KMS-11 (cell line): Measurements from ENCODE around the gene SLC35F3.

Source experiments
- H2AFZ ChIP-seq: fragments of 200-600 bp; sonication (generic); 2 replicates; pipeline ENCODE4 v1.6.1; 2016; ENCODE audit warnings: antibody characterized with exemption, mixed run types, low read depth
- H3K27ac ChIP-seq: fragments of 200-600 bp; sonication (generic); 2 replicates; pipeline ENCODE4 v1.6.1; 2016; ENCODE audit warnings: mild to moderate bottlenecking, mixed run types
- H3K27me3 ChIP-seq: fragments of 200-600 bp; sonication (generic); 2 replicates; pipeline ENCODE4 v1.6.1; 2017; ENCODE audit warnings: mild to moderate bottlenecking, low read depth, mixed run types, moderate library complexity; ENCODE audit not compliant: insufficient read depth
- H3K36me3 ChIP-seq: fragments of 200-600 bp; sonication (generic); 2 replicates; pipeline ENCODE4 v1.6.1; 2017; ENCODE audit warnings: mild to moderate bottlenecking, mixed run types; ENCODE audit not compliant: insufficient read depth
- H3K4me1 ChIP-seq: fragments of 200-600 bp; sonication (generic); 2 replicates; pipeline ENCODE4 v1.6.1; 2016; ENCODE audit warnings: mild to moderate bottlenecking, low read depth, mixed run types; ENCODE audit not compliant: poor library complexity, severe bottlenecking
- H3K4me2 ChIP-seq: fragments of 200-600 bp; sonication (generic); 2 replicates; pipeline ENCODE4 v1.7.0; 2016; ENCODE audit warnings: mild to moderate bottlenecking, mixed run types
- H3K4me3 ChIP-seq: fragments of 200-600 bp; sonication (generic); IDR thresholded peaks from 2 replicates; pipeline ENCODE4 v1.6.1; 2017; ENCODE audit warnings: low read depth, low read length, mixed read lengths; ENCODE audit not compliant: insufficient read depth
- H3K79me2 ChIP-seq: fragments of 200-600 bp; sonication (generic); 2 replicates; pipeline ENCODE4 v1.6.1; 2016; ENCODE audit warnings: low read depth, mixed run types; ENCODE audit not compliant: insufficient read depth
- H3K9ac ChIP-seq: fragments of 200-600 bp; sonication (generic); 2 replicates; pipeline ENCODE4 v1.6.1; 2016; ENCODE audit warnings: mild to moderate bottlenecking, mixed run types
- H4K20me1 ChIP-seq: fragments of 200-600 bp; sonication (generic); 2 replicates; pipeline ENCODE4 v1.6.1; 2016; ENCODE audit warnings: mild to moderate bottlenecking, mixed run types; ENCODE audit not compliant: insufficient read depth
- CTCF ChIP-seq: fragments of 200-600 bp; sonication (generic); conservative IDR thresholded peaks from 2 replicates; pipeline ENCODE4 v1.6.1; 2017; ENCODE audit warnings: low read depth, mild to moderate bottlenecking, antibody characterized with exemption, low read length, moderate library complexity, mixed read lengths

SLC35F3 gene

GRCh38 chr1:233909195-233909594 is 4.7 kb downstream of the SLC35F3 start:
- no peak for TF ChIP-seq CTCF
- H2AFZ ChIP-seq: no peak overlapping the region
- H4K20me1 ChIP-seq: no peaks in the 10 kb centered on the region
- no peaks in the 10 kb centered on the region for H3K27me3 ChIP-seq
- no peaks in the 10 kb centered on the region for H3K36me3 ChIP-seq
- H3K4me2 ChIP-seq: no peak overlapping the region
- no peak overlapping the region for H3K9ac ChIP-seq
- no peaks in the 10 kb centered on the region for H3K79me2 ChIP-seq
- no peaks in the 10 kb centered on the region for H3K4me1 ChIP-seq
- no peak overlapping the region for H3K4me3 ChIP-seq
- H3K27ac ChIP-seq: no peak overlapping the region

GRCh38 chr1:233912447-233912846 is 8.0 kb downstream of the SLC35F3 start:
- Histone ChIP-seq H4K20me1 (no peaks in the 10 kb centered on the region), H3K4me2 (no peak overlapping the region), H3K27me3 (no peaks in the 10 kb centered on the region), H3K79me2 (no peaks in the 10 kb centered on the region), H3K27ac (no peak overlapping the region), H3K9ac (no peak overlapping the region), H3K36me3 (no peaks in the 10 kb centered on the region), H2AFZ (no peak overlapping the region), H3K4me1 (no peaks in the 10 kb centered on the region), H3K4me3 (no peak overlapping the region)
- TF ChIP-seq CTCF: no peak

- Histone ChIP-seq H3K27ac (no peak overlapping the region), H2AFZ (no peak overlapping the region), H3K36me3 (no peaks in the 10 kb centered on the region), H3K4me3 (no peak overlapping the region), H3K4me1 (no peaks in the 10 kb centered on the region), H3K27me3 (no peaks in the 10 kb centered on the region), H3K79me2 (no peaks in the 10 kb centered on the region), H3K4me2 (no peak overlapping the region), H3K9ac (no peak overlapping the region), H4K20me1 (no peaks in the 10 kb centered on the region)
- no peak for TF ChIP-seq CTCF
Observed at GRCh38 chr1:233912909-233913308, 8.4 kb downstream of the SLC35F3 start.

- no peaks in the 10 kb centered on the region for H3K36me3 ChIP-seq
- H3K79me2 ChIP-seq: no peaks in the 10 kb centered on the region
- H3K4me3 ChIP-seq: no peak overlapping the region
- no peaks in the 10 kb centered on the region for H4K20me1 ChIP-seq
- H3K9ac ChIP-seq: no peak overlapping the region
- H3K27me3 ChIP-seq: no peaks in the 10 kb centered on the region
- H3K27ac ChIP-seq: no peak overlapping the region
- no peak overlapping the region for H2AFZ ChIP-seq
- TF ChIP-seq CTCF: no peak
- H3K4me1 ChIP-seq: no peaks in the 10 kb centered on the region
- H3K4me2 ChIP-seq: no peak overlapping the region
Observed at GRCh38 chr1:233916706-233917105, 12.2 kb downstream of the SLC35F3 start.

- Histone ChIP-seq H2AFZ (no peak overlapping the region), H3K4me1 (no peaks in the 10 kb centered on the region), H3K79me2 (no peaks in the 10 kb centered on the region), H4K20me1 (no peaks in the 10 kb centered on the region), H3K9ac (no peak overlapping the region), H3K27ac (no peak overlapping the region), H3K27me3 (no peaks in the 10 kb centered on the region), H3K4me3 (no peak overlapping the region), H3K36me3 (no peaks in the 10 kb centered on the region), H3K4me2 (no peak overlapping the region)
- no peak for TF ChIP-seq CTCF
Observed at GRCh38 chr1:233919786-233920185, 15.3 kb downstream of the SLC35F3 start.
